Activated naive CD4-positive, alpha-beta T cell treated with anti-CD3 and anti-CD28 coated beads, Interleukin-2, amount 10 ng/mL, durations not matched to agents 7 days and 5 days (primary cell): ENCODE data around the gene GDPD5.
A peak's percentile ranks its signal among the peaks of the same experiment; 100 is the strongest.

Source experiments
- CTCF ChIA-PET: fragments of 350-600 bp; sonication (Branson Sonifier 250); formaldehyde crosslinking; loops from one replicate; lab custom pipeline; 2021; ENCODE audit warnings: antibody characterized with exemption; lab: Charles Lee
- DNase-seq: peaks from one replicate; pipeline ENCODE4 v3.0.0-alpha.2; 2020
- H3K27ac Mint-ChIP-seq: one replicate; pipeline ENCODE4 v1.8.0; 2021; ENCODE audit warnings: mild to moderate bottlenecking, moderate library complexity, mixed read lengths
- H3K27me3 Mint-ChIP-seq: one replicate; pipeline ENCODE4 v1.8.0; 2021; ENCODE audit warnings: mild to moderate bottlenecking, mixed read lengths
- H3K36me3 Mint-ChIP-seq: one replicate; pipeline ENCODE4 v1.8.0; 2021; ENCODE audit warnings: mixed read lengths
- H3K4me1 Mint-ChIP-seq: one replicate; pipeline ENCODE4 v1.8.0; 2021; ENCODE audit warnings: mixed read lengths
- H3K4me3 Mint-ChIP-seq: one replicate; pipeline ENCODE4 v1.8.0; 2021; ENCODE audit warnings: mild to moderate bottlenecking, moderate library complexity, mixed read lengths
- H3K9me3 Mint-ChIP-seq: one replicate; pipeline ENCODE4 v1.8.0; 2021; ENCODE audit warnings: mixed read lengths

The GDPD5 gene

GRCh38 chr11:75536786-75537641 is 11.3 kb upstream of the GDPD5 start:
- Mint-ChIP-seq H3K36me3 (no peaks in the 10 kb centered on the region), H3K27me3 (peaks cover 28% of the 10 kb centered on the region), H3K4me3 (no peak overlapping the region), H3K27ac (peak overlapping the region; percentile 74), H3K4me1 (peaks cover 52% of the 10 kb centered on the region), H3K9me3 (no peaks in the 10 kb centered on the region)
- peak; percentile 37 for DNase-seq
- CTCF ChIA-PET = interaction anchor here (0.6 to 2.2 kb wide), 5 partner anchors 10 to 266 kb away, joined by 3 to 15 read pairs (median 3); no protein-coding TSS in a partner anchor

DNA sequence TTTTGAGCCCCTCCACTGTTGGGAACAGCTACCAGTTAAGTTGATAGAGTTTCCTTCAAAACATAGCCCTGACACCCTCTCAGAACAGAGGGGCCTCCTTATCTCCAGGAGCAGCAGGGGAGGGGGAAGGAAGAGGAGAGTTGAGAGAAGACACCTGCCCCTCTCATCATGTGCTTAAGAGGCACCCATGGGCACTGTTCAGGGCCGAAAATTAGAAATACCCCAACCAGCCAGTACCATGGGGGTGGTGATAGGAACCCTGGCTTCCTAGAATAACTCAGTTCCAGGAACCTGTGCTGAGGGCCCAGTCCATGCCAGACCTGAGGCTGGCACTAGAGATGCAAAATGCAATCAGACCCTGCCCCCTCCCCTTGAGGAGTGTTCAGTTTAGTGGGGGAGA is 9.3 kb upstream of the GDPD5 start:
- H3K27ac Mint-ChIP-seq = no peak overlapping the region
- CTCF ChIA-PET = interaction anchor here (0.7 to 8.6 kb wide), 7 partner anchors 12 to 147 kb away, joined by 3 to 174 read pairs (median 5); no protein-coding TSS in a partner anchor
- no peaks in the 10 kb centered on the region for H3K9me3 Mint-ChIP-seq
- peaks cover 23% of the 10 kb centered on the region for H3K27me3 Mint-ChIP-seq
- H3K36me3 Mint-ChIP-seq = no peaks in the 10 kb centered on the region
- no peak for DNase-seq
- H3K4me1 Mint-ChIP-seq = peaks cover 71% of the 10 kb centered on the region
- H3K4me3 Mint-ChIP-seq = no peak overlapping the region

DNA sequence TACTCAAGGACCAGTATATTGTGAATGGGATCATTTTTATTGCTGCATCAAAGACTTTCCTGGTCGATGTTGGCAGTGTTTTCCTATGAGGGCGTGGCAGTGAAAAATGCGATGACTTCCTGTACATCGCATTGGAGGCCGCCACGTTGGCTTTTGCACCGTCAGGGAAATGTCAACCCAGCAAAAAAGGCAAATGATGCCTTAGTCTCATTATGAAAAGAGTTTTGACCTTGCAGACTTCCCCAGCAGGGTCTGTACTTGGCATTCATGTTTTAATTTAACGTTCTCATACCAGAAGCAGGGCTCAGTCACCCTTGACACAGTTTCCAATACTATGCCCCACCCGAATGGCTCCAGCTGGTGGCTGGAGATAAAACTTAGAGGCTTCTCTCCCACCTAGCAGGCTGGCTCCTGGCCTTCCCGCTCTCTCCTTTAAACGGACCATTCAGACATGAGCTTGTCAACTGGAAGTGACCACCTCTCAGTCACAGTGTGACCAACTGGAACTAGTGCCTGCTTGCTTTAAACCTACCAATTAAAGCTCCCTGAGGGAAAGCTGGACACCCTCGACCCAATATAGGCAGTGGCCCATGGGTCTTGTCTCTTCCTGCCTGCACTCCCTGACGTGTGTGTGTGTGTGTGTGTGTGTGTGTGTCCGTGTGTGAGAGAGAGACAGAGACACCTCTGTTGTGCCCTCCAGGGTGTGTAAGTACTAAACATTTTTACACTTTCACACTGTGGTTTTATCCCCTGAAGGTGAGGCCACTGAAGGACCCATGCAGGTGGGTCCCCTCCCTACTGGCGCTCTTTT is 8.7 kb upstream of the GDPD5 start:
- no peak for DNase-seq
- Mint-ChIP-seq H3K27me3 (peaks cover 21% of the 10 kb centered on the region), H3K4me1 (peaks cover 71% of the 10 kb centered on the region), H3K4me3 (no peak overlapping the region), H3K9me3 (no peaks in the 10 kb centered on the region), H3K36me3 (no peaks in the 10 kb centered on the region), H3K27ac (no peak overlapping the region)
- CTCF ChIA-PET = interaction anchor here (0.7 to 8.6 kb wide), 10 partner anchors 12 to 254 kb away, joined by 3 to 174 read pairs (median 5); no protein-coding TSS in a partner anchor

DNA sequence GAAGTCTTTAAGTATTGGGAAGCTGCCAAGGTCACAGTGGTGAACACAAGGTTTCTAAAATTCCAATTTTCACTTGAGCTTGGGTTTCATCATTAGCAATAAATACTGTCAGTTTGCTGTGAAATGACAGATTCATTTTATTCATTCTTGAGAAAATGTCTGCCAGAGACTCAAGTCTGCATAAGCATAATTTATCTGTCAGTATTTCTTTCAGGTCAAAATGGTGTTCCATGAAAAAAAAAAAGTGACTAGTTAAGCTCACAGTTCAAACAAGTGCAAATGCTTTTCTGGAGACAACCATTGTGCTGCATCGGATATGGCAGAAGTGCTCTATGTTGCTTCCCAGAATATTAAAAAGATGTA is 8.1 kb upstream of the GDPD5 start:
- DNase-seq = no peak
- Mint-ChIP-seq H3K9me3 (no peaks in the 10 kb centered on the region), H3K36me3 (no peaks in the 10 kb centered on the region), H3K27me3 (peaks cover 20% of the 10 kb centered on the region), H3K27ac (no peak overlapping the region), H3K4me3 (no peak overlapping the region), H3K4me1 (peaks cover 71% of the 10 kb centered on the region)
- CTCF ChIA-PET = interaction anchor here (0.9 to 8.6 kb wide), 8 partner anchors 11 to 254 kb away, joined by 3 to 174 read pairs (median 6); no protein-coding TSS in a partner anchor

DNA sequence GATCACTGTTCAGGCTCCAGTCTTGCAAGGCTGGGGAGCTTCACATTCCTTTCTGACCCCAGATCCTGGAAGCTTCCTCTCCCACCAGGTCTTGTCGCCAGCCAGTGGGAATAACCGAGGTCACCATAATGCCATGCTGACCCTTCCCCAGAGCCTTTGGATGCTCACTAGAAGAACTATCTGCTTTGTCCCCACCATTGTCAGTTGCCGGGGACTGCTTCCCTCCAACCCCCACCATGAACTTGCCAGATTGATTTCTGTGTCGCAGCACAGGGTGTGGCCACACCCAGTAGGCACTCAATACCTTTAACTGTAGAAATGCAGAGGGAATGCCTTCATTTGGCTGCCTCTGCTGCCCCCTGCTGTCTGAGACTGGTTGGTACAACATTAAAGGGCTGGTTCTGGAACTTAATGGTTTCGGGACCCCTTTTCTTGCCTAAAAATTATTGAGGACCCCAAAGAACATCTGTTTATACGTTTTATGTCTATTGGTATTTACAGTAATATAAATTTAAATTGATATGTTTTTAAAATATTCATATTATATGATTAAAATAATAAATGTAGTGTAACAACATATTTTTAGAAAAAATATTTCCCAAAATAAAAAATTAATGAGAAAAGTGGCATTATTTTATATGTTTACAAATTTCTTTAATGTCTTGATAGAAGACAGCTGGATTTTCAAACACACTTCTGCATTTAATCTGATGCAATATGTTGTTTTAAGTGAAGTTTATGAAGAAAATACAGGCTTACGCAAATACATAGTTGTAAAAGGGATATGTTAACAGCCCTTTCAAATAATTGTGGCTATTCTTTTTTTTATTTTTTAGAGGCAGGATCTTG is 6.7 kb upstream of the GDPD5 start:
- peaks cover 26% of the 10 kb centered on the region for H3K27me3 Mint-ChIP-seq
- H3K4me1 Mint-ChIP-seq = peaks cover 64% of the 10 kb centered on the region
- no peaks in the 10 kb centered on the region for H3K9me3 Mint-ChIP-seq
- peak; percentile 89 for DNase-seq
- no peak overlapping the region for H3K4me3 Mint-ChIP-seq
- CTCF ChIA-PET = interaction anchor here (0.6 to 8.6 kb wide), 29 partner anchors 8 to 253 kb away, joined by 3 to 174 read pairs (median 4); partner anchors contain the start of gene SERPINH1
- no peaks in the 10 kb centered on the region for H3K36me3 Mint-ChIP-seq
- peak overlapping the region; percentile 19 for H3K27ac Mint-ChIP-seq

- no peak overlapping the region for H3K4me3 Mint-ChIP-seq
Measured at GRCh38 chr11:75531325-75531724, 5.6 kb upstream of the GDPD5 start.

GRCh38 chr11:75530577-75530976 is 4.8 kb upstream of the GDPD5 start:
- peak overlapping the region; percentile 35 for H3K27ac Mint-ChIP-seq
- peaks cover 35% of the 10 kb centered on the region for H3K27me3 Mint-ChIP-seq
- peaks cover 58% of the 10 kb centered on the region for H3K4me1 Mint-ChIP-seq
- H3K36me3 Mint-ChIP-seq = no peaks in the 10 kb centered on the region
- H3K9me3 Mint-ChIP-seq = no peaks in the 10 kb centered on the region
- no peak for DNase-seq
- no peak overlapping the region for H3K4me3 Mint-ChIP-seq
- CTCF ChIA-PET = interaction anchor here (0.6 to 8.6 kb wide), 9 partner anchors 14 to 142 kb away, joined by 3 to 174 read pairs (median 8); no protein-coding TSS in a partner anchor

More at GRCh38 chr11:75531325-75531724, 5.6 kb upstream of the GDPD5 start:
- Mint-ChIP-seq H3K36me3 (no peaks in the 10 kb centered on the region), H3K27ac (peak overlapping the region; percentile 74), H3K4me1 (peaks cover 60% of the 10 kb centered on the region), H3K27me3 (peaks cover 30% of the 10 kb centered on the region), H3K9me3 (no peaks in the 10 kb centered on the region)
- CTCF ChIA-PET = interaction anchor here (1.1 to 8.6 kb wide), 18 partner anchors 23 to 252 kb away, joined by 3 to 174 read pairs (median 5); no protein-coding TSS in a partner anchor
- no peak for DNase-seq

DNA sequence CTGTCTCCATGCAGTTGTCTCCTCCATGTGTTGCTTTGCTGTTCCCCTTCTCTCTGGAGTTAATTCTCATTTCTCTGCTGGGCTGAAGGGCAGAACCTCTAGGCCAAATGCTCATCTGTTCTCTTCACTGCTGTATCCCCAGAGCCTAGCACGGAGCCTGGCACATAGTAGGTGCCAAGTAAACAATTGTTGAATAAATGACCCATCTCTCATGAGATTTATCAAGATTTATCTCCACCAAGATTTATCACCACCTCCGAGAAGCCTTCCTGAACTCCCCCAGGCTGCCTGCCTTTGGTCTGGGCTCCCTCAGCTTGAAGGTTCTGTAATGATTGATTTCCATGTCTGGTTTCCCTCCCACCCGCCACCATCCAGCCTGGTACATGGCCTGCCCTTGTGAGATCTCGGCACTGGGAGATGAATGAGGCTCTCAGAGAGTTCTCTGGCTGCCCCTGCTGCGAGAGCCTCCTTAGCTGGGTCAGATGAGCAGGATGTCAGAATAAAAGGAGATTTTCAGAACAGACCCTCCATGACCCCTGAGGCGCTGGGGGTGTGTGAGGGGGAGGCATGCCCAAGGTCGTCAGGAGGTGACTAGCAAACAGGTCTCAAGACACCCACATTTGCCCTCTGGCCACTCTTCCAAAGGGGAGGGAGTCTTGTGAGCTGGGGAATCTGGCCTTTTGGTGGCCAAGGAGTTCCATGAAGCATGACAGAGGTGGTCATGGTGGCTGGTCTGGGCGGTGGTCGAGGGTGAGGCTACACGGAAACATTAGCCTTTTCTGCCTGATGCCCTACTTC is 2.4 kb upstream of the GDPD5 start:
- Mint-ChIP-seq H3K4me3 (peak overlapping the region; percentile 80), H3K27ac (peak overlapping the region; percentile 8), H3K27me3 (peaks cover 58% of the 10 kb centered on the region), H3K4me1 (peaks cover 55% of the 10 kb centered on the region), H3K36me3 (peaks cover 4% of the 10 kb centered on the region), H3K9me3 (no peaks in the 10 kb centered on the region)
- CTCF ChIA-PET = interaction anchor here (0.6 to 8.6 kb wide), 6 partner anchors 15 to 271 kb away, joined by 3 to 174 read pairs (median 3); no protein-coding TSS in a partner anchor
- DNase-seq = no peak

DNA sequence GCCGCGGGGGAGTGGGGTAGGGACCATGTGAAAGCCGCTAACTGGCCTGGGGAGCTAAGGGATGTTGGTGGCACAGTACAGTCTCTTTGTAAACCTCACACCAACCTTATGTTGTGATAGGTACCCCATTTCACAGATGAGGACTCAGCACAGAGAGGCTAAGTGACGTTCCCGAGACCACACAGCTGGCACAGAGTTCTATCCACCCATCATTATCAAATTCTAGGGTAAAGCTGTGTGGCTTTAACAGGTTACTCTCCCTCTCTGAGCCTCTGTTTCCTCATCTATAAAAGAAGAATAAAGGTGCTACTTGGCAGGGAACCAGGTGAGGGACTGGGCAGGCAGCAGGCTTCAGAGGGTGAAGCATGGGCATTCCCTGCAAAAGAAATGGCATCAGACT is 1.4 kb upstream of the GDPD5 start:
- Mint-ChIP-seq H3K27ac (no peak overlapping the region), H3K4me3 (peak overlapping the region; percentile 80), H3K27me3 (peaks cover 58% of the 10 kb centered on the region), H3K36me3 (peaks cover 4% of the 10 kb centered on the region), H3K4me1 (peaks cover 52% of the 10 kb centered on the region), H3K9me3 (no peaks in the 10 kb centered on the region)
- CTCF ChIA-PET = interaction anchor here (1.8 to 8.6 kb wide), 2 partner anchors 82 to 138 kb away, joined by 4 to 174 read pairs; no protein-coding TSS in a partner anchor
- DNase-seq = no peak

GRCh38 chr11:75526192-75526541 is 426 bp upstream of the GDPD5 start:
- CTCF ChIA-PET = interaction anchor here (0.9 to 1.8 kb wide), 3 partner anchors 75 to 137 kb away, joined by 4 to 10 read pairs (median 5); no protein-coding TSS in a partner anchor
- Mint-ChIP-seq H3K27ac (peak overlapping the region; percentile 75), H3K36me3 (peaks cover 4% of the 10 kb centered on the region), H3K9me3 (no peaks in the 10 kb centered on the region), H3K4me3 (peak overlapping the region; percentile 80), H3K4me1 (peaks cover 42% of the 10 kb centered on the region), H3K27me3 (peaks cover 58% of the 10 kb centered on the region)
- DNase-seq = no peak

- Mint-ChIP-seq H3K9me3 (no peaks in the 10 kb centered on the region), H3K36me3 (peaks cover 4% of the 10 kb centered on the region), H3K4me1 (peaks cover 31% of the 10 kb centered on the region), H3K27ac (no peak overlapping the region), H3K27me3 (peaks cover 63% of the 10 kb centered on the region), H3K4me3 (peak overlapping the region; percentile 86)
- DNase-seq = peak; percentile 66
- CTCF ChIA-PET = interaction anchor here (0.7 to 3.8 kb wide), 7 partner anchors 8 to 80 kb away, joined by 3 to 13 read pairs (median 5); no protein-coding TSS in a partner anchor
Measured at GRCh38 chr11:75524665-75525432, 892 bp downstream of the GDPD5 start.
